Type B pancreatic cell (in vitro differentiated cells): Measurements from ENCODE around the gene MYOZ1. TPM values are rescaled to one million over a fixed set of nuclear protein-coding genes. Genes with fewer than 3 reads are reported as not detected.

Source experiments
- DNase-seq: peaks from one replicate; pipeline ENCODE4 v3.0.0; 2021; ENCODE audit warnings: mixed read lengths; ENCODE audit not compliant: unreplicated experiment; ENCODE audit errors: extremely low spot score
- H3K27ac Mint-ChIP-seq: 2 replicates; pipeline ENCODE4 v1.8.0; 2021; ENCODE audit warnings: mild to moderate bottlenecking, mixed read lengths
- H3K27me3 Mint-ChIP-seq: 2 replicates; pipeline ENCODE4 v1.8.0; 2021; ENCODE audit warnings: mixed read lengths
- H3K36me3 Mint-ChIP-seq: 2 replicates; pipeline ENCODE4 v1.8.0; 2021; ENCODE audit warnings: mixed read lengths
- H3K4me1 Mint-ChIP-seq: one replicate; pipeline ENCODE4 v1.8.0; 2021; ENCODE audit warnings: mixed read lengths; ENCODE audit not compliant: unreplicated experiment
- H3K4me3 Mint-ChIP-seq: 2 replicates; pipeline ENCODE4 v1.8.0; 2021; ENCODE audit warnings: mild to moderate bottlenecking, mixed read lengths
- H3K9me3 Mint-ChIP-seq: 2 replicates; pipeline ENCODE4 v1.8.0; 2021; ENCODE audit warnings: mixed read lengths
- CTCF ChIP-seq: fragments of 200-600 bp; sonication (generic); conservative IDR thresholded peaks from 2 replicates; pipeline ENCODE4 v1.5.0; 2021; ENCODE audit warnings: antibody characterized with exemption, mild to moderate bottlenecking
- total RNA-seq: library from RNA; stranded (reverse); gene quantifications from 2 replicates; pipeline ENCODE4 v1.2.1, GENCODE V29; 2021; ENCODE audit warnings: low replicate concordance

MYOZ1 gene
- total RNA-seq, 1 donor from 2014 or later, result 0.82 TPM

- no peak for DNase-seq
- H3K27ac Mint-ChIP-seq, result peak overlapping the region; percentile 28
- peaks cover 30% of the 10 kb centered on the region for H3K4me1 Mint-ChIP-seq
- no peak overlapping the region for H3K4me3 Mint-ChIP-seq
- H3K9me3 Mint-ChIP-seq, result peaks cover 5% of the 10 kb centered on the region
- peaks cover 21% of the 10 kb centered on the region for H3K36me3 Mint-ChIP-seq
- peaks cover 7% of the 10 kb centered on the region for H3K27me3 Mint-ChIP-seq
- no peak for TF ChIP-seq CTCF
Measured at GRCh38 chr10:73585327-73585726, 55.9 kb downstream of the MYOZ1 start.

GRCh38 chr10:73584737-73585136, 56.5 kb downstream of the MYOZ1 start:
- peaks cover 21% of the 10 kb centered on the region for H3K36me3 Mint-ChIP-seq
- H3K27ac Mint-ChIP-seq, result peak overlapping the region; percentile 28
- no peak for DNase-seq
- H3K4me1 Mint-ChIP-seq, result peaks cover 25% of the 10 kb centered on the region
- no peak for TF ChIP-seq CTCF
- peaks cover 5% of the 10 kb centered on the region for H3K9me3 Mint-ChIP-seq
- H3K27me3 Mint-ChIP-seq, result peaks cover 7% of the 10 kb centered on the region
- H3K4me3 Mint-ChIP-seq, result no peak overlapping the region

- Mint-ChIP-seq H3K4me1 (peaks cover 21% of the 10 kb centered on the region), H3K36me3 (peaks cover 21% of the 10 kb centered on the region), H3K9me3 (peaks cover 5% of the 10 kb centered on the region), H3K27me3 (peaks cover 4% of the 10 kb centered on the region), H3K27ac (peak overlapping the region; percentile 11), H3K4me3 (no peak overlapping the region)
- TF ChIP-seq CTCF, result no peak
- no peak for DNase-seq
Measured at GRCh38 chr10:73581918-73582317, 59.4 kb downstream of the MYOZ1 start.

Other genes starting within 250 kb of the MYOZ1 start
- gene ANXA7, start 227.4 kb downstream of the MYOZ1 start, total RNA-seq, result 60.6 and 72.5 TPM in 2 replicates
- 1.8 and 2.8 TPM in 2 replicates for gene MSS51, start 207.9 kb downstream of the MYOZ1 start, total RNA-seq
- gene PPP3CB, start 145.4 kb downstream of the MYOZ1 start, total RNA-seq, result 34.8 and 42.4 TPM in 2 replicates
- gene USP54, start 50.1 kb downstream of the MYOZ1 start, total RNA-seq, result 45.5 and 54.5 TPM in 2 replicates
- gene SYNPO2L, start 14.6 kb upstream of the MYOZ1 start, total RNA-seq, result 0.27 TPM in 1 of 2 replicates, not detected in the other
- 4.7 and 10.3 TPM in 2 replicates for gene AGAP5, start 56.6 kb upstream of the MYOZ1 start, total RNA-seq
- gene SEC24C, start 102.9 kb upstream of the MYOZ1 start, total RNA-seq, result 75.5 and 90.3 TPM in 2 replicates
- gene CHCHD1, start 140.6 kb upstream of the MYOZ1 start, total RNA-seq, result 32.6 and 37.1 TPM in 2 replicates
- gene ZSWIM8, start 144.1 kb upstream of the MYOZ1 start, total RNA-seq, result 131 and 139 TPM in 2 replicates
- gene NDST2, start 170.1 kb upstream of the MYOZ1 start, total RNA-seq, result 27.1 and 33.5 TPM in 2 replicates
- 24.9 and 27.5 TPM in 2 replicates for gene CAMK2G, start 233.1 kb upstream of the MYOZ1 start, total RNA-seq